ENCODE measurements around the gene MMUT.
"Not testable (repeated sequence)": the region's sequence is repeated elsewhere in the genome, so short reads cannot be mapped to it uniquely, and the experiment has no call there.

MMUT gene

GRCh38 chr6:49416195-49416594 is 46.9 kb downstream of the MMUT start:
- DNase-seq = no peak

- DNase-seq = no peak
These were observed 47.7 kb downstream of the MMUT start for GRCh38 chr6:49415358-49415757.

GRCh38 chr6:49410564-49410963 is 52.5 kb downstream of the MMUT start:
- no peak for DNase-seq

- peak; percentile 11 for DNase-seq
These were observed 53.0 kb downstream of the MMUT start for GRCh38 chr6:49409951-49410542.

- DNase-seq = no peak
These were observed 56.6 kb downstream of the MMUT start for GRCh38 chr6:49406250-49406970.

GRCh38 chr6:49401063-49401462 is 62.0 kb downstream of the MMUT start:
- no peak for DNase-seq

- not testable (repeated sequence) for DNase-seq
These were observed 76.2 kb downstream of the MMUT start for GRCh38 chr6:49386667-49387508.

GRCh38 chr6:49384904-49385303 is 78.1 kb downstream of the MMUT start:
- no peak for DNase-seq
